ENCODE data around the gene INPP5E. TPM values are rescaled to one million over a fixed set of nuclear protein-coding genes. Genes with fewer than 3 reads are reported as not detected.

The INPP5E gene
- total RNA-seq, 1 donor from 2014 or later, result 10.6 TPM

DNA sequence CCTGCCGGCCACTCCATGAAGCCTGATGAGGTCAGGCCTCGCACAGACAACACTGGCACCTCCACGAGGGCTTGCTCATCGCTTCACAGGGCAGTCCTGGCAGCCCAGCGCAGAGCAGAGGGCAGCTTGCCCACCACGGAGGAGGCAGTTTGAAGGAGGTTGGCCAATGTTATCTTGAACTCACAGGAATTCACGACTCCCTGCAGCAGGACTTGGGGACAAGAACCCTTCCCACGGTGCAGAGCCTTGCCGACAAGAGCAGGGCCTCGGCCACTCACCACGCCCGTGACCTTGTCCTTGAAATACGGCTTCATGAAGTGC, 44.7 kb downstream of the INPP5E start:
- H3K4me1 ChIP-seq, result peaks cover 19% of the 10 kb centered on the region
- intact Hi-C loops (cut with micrococcal nuclease), result no loop called here

GRCh38 chr9:136394312-136395019, 45.2 kb downstream of the INPP5E start:
- no peak for DNase-seq
- H3K4me3 ChIP-seq, result no peak overlapping the region
- no peak overlapping the region for H3K27ac ChIP-seq (replicated peaks)
- intact Hi-C loops (cut with micrococcal nuclease), result no loop called here
- TF ChIP-seq CTCF (IDR thresholded peaks at IDR 0.05; ENCODE audit: borderline replicate concordance), result no peak
- H3K4me1 ChIP-seq, result peaks cover 14% of the 10 kb centered on the region
- H3K36me3 ChIP-seq, result peaks cover 75% of the 10 kb centered on the region
- no peaks in the 10 kb centered on the region for H3K9me3 ChIP-seq (replicated peaks)
- no peaks in the 10 kb centered on the region for H3K27me3 ChIP-seq (ENCODE audit: low read depth)

More for the DNA sequence above, 44.7 kb downstream of the INPP5E start:
- Histone ChIP-seq H3K27me3 (ENCODE audit: low read depth) (no peaks in the 10 kb centered on the region), H3K36me3 (peaks cover 70% of the 10 kb centered on the region), H3K9me3 (replicated peaks) (no peaks in the 10 kb centered on the region), H3K27ac (replicated peaks) (no peak overlapping the region), H3K4me3 (no peak overlapping the region)
- no peak for TF ChIP-seq CTCF (IDR thresholded peaks at IDR 0.05; ENCODE audit: borderline replicate concordance)
- no peak for DNase-seq

GRCh38 chr9:136393531-136393930, 46.1 kb downstream of the INPP5E start:
- no peaks in the 10 kb centered on the region for H3K9me3 ChIP-seq (replicated peaks)
- H3K36me3 ChIP-seq, result peaks cover 85% of the 10 kb centered on the region
- no peaks in the 10 kb centered on the region for H3K27me3 ChIP-seq (ENCODE audit: low read depth)
- DNase-seq, result no peak
- peaks cover 5% of the 10 kb centered on the region for H3K4me1 ChIP-seq
- no peak for TF ChIP-seq CTCF (IDR thresholded peaks at IDR 0.05; ENCODE audit: borderline replicate concordance)
- no peak overlapping the region for H3K27ac ChIP-seq (replicated peaks)
- intact Hi-C loops (cut with micrococcal nuclease), result no loop called here
- no peak overlapping the region for H3K4me3 ChIP-seq

GRCh38 chr9:136392538-136393449, 46.9 kb downstream of the INPP5E start:
- DNase-seq, result no peak
- Histone ChIP-seq H3K4me1 (no peaks in the 10 kb centered on the region), H3K27ac (replicated peaks) (no peak overlapping the region), H3K27me3 (ENCODE audit: low read depth) (no peaks in the 10 kb centered on the region), H3K9me3 (replicated peaks) (no peaks in the 10 kb centered on the region), H3K36me3 (peaks cover 92% of the 10 kb centered on the region), H3K4me3 (no peak overlapping the region)
- TF ChIP-seq CTCF (IDR thresholded peaks at IDR 0.05; ENCODE audit: borderline replicate concordance), result no peak
- intact Hi-C loops (cut with micrococcal nuclease), result no loop called here

DNA sequence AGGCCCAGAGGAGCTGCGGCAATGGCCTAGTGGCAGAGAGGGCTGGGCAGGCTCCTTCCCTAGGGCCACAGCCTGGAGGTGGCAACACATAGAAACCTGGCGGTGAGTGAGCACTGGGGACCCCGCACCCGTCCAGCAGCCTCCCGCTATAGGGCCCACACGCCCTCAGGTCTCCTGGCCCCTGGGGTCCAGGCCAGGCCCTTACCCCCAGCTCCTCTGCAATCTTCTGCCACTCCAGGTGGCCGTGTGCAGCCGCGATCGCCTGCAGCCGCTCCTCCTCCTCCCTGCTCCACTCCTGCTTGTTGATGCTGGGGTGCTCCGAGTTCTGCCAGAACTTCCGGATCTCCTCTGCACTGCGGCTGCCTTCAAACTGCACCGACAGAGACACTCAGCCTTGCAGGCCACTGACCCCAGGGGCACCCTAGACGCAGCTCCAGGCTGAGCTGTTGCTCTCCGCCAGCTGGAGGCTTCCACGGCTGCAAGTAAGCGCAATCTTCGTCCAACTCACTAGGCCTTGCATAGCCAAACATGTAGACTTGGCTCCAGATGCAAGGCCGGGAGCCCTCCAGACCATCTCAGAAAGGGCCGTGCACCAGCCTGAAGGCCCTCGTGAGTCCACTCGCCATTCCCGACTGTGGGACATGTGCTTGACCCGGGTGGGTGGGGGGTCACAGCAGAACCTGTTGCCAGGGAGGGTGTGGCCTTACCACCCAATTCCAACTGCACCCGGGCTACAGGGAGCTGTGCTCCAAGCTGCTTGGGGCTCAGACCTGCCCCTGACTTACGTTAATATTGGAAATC, 47.7 kb downstream of the INPP5E start:
- Histone ChIP-seq H3K36me3 (peaks cover 97% of the 10 kb centered on the region), H3K27ac (replicated peaks) (no peak overlapping the region), H3K4me1 (no peaks in the 10 kb centered on the region), H3K9me3 (replicated peaks) (no peaks in the 10 kb centered on the region), H3K4me3 (no peak overlapping the region), H3K27me3 (ENCODE audit: low read depth) (no peaks in the 10 kb centered on the region)
- no peak for TF ChIP-seq CTCF (IDR thresholded peaks at IDR 0.05; ENCODE audit: borderline replicate concordance)
- intact Hi-C loops (cut with micrococcal nuclease), result no loop called here
- DNase-seq, result no peak
